Activated T-cell treated with anti-CD3 and anti-CD28 coated beads for 24 hours (primary cell): ENCODE data around the gene GJC2.
"Not testable (repeated sequence)": the region's sequence is repeated elsewhere in the genome, so short reads cannot be mapped to it uniquely, and the experiment has no call there.

Source experiments
- DNase-seq: peaks from one replicate; pipeline ENCODE4 v3.0.0-alpha.2; 2020; ENCODE audit warnings: low read depth

The GJC2 gene

DNA sequence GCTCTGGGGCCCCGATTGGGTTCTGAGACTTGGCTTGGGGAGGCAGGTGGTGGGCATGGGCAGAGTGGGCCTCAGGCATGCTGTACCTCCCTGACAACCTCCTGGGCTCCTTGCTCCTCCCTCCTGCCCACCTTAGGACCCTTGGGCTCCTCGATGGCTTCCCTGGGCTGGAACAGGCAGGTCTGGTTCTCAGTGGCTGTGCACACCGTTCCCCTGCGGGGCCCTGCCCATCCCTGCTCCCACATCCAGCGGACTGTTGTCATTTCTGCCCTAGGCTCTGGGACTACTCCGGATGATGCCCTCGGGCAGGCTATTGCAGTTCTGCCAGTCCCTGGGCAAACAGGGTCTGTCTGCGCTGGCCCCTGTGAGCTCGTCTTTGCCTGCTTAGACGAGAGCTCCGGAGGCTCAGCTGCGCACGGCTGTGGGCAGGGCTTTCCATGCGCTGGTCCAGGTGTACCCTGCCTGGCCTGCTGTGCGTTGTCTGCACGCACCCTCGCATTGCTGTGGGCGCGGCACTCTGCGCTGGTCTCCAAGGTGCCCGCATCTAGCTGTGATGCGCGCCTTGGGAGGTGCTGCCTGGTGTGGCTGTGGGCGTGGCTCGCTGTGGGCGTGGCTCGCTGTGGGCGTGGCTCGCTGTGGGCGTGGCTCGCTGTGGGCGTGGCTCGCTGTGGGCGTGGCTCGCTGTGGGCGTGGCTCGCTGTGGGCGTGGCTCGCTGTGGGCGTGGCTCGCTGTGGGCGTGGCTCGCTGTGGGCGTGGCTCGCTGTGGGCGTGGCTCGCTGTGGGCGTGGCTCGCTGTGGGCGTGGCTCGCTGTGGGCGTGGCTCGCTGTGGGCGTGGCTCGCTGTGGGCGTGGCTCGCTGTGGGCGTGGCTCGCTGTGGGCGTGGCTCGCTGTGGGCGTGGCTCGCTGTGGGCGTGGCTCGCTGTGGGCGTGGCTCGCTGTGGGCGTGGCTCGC lies 24.1 kb downstream of the GJC2 start:
- peak; percentile 26 for DNase-seq

DNA sequence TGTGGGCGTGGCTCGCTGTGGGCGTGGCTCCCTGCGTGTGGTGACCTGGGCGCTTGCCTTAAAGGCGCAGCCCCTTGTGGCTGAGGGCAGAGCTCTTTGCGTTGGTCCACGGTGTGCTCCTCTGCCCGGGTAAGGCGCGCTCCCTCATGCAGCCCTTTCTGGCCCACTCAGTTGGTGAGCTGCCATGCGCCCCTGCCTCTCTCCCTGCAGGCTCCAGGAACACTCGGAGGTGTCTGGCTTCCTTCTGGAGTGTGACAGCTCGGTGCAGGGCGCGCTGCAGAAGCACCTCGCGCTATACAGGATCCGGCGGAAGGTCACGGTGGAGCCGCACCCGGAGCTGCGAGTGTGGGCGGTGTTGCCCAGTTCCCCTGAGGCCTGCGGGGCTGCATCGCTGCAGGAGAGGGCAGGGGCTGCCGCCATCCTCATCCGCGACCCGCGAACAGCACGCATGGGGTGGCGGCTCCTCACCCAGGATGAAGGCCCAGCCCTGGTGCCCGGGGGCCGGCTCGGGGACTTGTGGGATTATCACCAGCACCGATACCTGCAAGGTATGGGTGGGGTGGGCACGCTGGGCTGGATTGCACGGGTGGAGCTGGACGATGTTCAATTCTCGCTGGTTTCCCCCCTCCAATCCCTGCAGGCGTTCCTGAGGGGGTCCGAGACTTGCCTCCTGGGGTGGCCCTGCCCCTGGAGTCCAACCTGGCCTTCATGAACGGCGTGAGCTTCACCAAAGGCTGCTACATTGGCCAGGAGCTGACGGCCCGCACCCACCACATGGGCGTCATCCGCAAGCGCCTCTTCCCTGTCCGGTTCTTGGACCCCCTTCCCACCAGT lies 25.0 kb downstream of the GJC2 start:
- DNase-seq: no peak

GRCh38 chr1:228175316-228176023 lies 25.7 kb downstream of the GJC2 start:
- DNase-seq: no peak

DNA sequence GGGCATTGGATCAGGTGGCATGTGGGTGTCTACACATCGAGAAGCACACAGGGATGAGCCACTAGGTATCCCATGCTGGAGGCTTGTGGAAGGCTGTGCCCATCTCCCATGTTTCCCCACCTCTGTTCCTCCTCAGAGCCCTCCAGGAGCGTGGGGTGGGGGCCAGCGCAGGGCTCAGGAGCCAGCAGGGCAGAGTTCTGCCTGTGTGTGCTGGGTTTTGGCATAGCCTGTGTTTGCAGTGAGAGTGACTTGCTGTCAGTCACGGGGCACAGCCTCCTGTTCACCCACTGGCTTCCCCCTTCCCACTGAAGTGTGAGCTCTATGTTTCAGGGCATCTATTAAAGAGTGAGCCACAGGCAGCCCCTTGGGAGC lies 26.3 kb downstream of the GJC2 start:
- no peak for DNase-seq

DNA sequence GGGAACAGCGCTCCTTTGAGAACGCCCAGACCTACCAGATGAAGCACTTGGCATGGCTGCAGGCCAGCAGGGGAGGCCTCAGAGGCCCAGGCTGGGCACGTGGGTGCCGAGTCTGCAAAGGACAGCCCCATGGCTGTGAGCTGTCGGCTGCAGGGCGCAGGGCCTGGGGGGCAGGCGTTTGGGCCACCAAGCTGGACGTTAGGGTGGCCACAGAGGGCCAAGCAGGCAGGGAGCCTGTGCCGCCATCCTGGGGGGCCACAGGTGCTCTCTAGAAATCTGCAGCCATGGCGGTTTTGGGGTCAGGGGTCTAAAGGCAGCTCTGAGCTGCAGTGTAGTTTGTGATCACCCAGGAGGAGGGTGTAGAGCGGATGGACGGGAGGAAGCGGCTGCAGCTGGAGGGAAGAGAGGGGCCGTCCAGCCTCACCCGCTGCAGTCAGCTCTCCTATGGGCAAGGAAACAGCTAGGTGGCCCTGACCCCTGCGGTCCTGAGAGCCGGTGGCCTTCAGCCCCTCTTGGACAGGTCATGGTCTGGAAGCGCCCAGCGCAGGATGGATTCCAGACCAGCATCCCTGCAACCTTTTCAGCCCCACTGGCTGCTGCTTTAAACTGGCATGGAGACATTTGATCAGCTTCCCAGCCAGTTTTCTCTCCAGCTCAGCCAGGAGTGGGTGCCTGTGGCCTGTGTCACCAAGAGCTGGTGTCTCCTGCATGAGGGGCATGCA lies 26.9 kb downstream of the GJC2 start:
- DNase-seq: no peak

DNA sequence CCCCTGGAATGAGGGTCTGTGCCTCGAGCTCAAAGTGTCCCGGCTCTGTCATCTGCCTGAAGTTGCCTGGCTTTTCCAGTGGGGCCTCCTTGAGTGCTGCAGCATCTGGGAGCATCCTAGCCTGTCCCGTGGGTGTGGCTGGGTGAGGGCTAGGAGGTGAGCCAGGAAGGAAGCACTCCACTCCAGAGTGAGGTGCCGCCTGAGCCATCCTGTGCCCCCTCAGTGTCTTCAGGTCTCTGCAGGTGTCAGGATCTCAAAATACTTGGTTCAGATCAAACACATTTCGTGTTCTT lies 27.4 kb downstream of the GJC2 start:
- DNase-seq: no peak

GRCh38 chr1:228177721-228178710 lies 28.3 kb downstream of the GJC2 start:
- DNase-seq: no peak

- no peak for DNase-seq
Measured at GRCh38 chr1:228178737-228179684, 29.3 kb downstream of the GJC2 start.

DNA sequence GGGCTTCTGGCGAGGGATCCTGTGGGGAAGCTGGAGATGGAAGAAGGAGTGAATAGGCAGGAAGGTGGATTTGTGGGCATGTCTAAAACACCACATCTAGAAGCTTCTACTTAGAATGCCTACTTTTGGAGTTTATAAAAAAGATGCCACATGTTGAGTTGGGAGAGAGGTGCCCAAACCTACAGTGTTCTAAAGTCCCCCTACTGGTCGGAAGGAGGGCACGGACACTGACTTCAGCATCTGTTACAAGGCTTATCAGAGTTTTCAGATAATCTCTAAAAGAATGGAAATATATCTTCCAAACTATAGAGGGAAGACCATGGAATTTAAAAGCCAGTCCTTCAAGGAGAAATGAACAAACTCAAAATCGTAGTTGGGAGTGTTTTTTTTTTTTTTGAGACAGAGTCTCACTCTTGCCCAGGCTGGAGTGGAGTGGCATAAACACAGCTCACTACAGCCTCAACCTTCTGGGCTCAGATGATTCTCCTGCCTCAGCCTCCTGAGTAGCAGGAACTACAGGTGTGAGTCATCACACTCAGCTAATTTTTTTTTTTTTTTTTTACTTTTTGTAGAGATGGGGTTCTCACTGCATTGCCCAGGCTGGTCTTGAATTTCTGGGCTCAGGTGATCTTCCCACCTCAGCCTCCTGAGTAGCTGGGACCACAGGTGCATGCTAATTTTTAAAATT lies 30.7 kb downstream of the GJC2 start:
- DNase-seq: no peak

- no peak for DNase-seq
Measured at GRCh38 chr1:228180959-228181644, 31.4 kb downstream of the GJC2 start.

GRCh38 chr1:228181645-228182034 lies 31.9 kb downstream of the GJC2 start:
- no peak for DNase-seq

GRCh38 chr1:228182296-228183030 lies 32.7 kb downstream of the GJC2 start:
- DNase-seq: no peak

DNA sequence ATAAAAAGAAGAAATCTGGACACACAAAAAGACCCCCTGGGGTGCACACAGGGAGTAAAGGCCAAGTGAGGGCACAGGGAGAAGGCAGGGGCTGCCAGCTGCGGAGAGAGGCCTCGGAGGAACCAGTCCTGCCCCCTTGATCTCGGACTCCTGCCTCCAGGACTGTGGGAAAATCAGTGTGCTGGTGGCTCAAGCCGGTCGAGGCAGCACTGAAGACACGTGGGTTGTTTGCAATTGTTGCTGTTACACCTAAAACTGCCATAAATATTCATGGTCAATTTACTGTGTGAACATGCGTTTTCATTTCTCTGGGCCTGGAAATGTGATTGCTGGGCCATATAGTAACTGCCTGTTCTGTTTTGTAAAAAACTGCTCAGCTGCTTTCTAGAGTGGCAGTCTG lies 34.4 kb downstream of the GJC2 start:
- no peak for DNase-seq

DNA sequence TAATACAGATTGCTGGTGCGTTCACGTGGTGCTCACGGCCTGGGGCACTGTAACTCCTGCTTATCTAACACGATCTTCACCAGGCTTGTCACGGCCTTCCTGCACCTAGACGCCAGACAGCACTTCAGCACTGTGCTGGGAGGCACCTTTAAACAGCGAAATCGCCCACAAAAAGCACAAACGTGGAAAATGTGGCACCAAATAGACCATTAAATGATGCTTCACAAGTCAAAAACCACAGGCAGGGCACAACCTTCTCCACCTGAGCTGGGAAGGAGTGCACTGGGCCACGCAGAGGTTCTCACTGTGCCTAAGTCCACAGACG lies 35.9 kb downstream of the GJC2 start:
- no peak for DNase-seq

GRCh38 chr1:228188249-228188648 lies 38.5 kb downstream of the GJC2 start:
- DNase-seq: not testable (repeated sequence)

DNA sequence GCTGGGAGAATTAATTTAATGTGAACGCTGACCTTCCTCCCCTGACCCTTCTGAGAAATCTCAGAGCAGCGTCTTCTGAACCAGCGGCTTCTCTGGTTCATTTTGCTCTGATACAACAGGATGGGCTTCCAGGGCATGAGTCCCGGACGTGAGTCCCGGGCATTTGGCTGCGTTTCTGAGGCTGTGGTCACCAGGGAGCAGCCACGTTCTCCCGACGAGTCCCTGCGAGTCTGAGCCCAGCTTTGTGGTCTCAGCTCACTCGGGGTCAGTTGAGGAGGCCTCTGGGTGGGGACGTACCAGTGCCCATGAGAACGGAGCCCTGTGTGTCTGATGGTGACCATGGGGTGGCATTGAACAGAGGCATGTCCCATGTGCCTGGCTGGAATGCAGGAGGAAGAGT lies 40.5 kb downstream of the GJC2 start:
- DNase-seq: no peak

GRCh38 chr1:228190778-228191177 lies 41.0 kb downstream of the GJC2 start:
- DNase-seq: no peak

GRCh38 chr1:228194436-228194835 lies 44.7 kb downstream of the GJC2 start:
- DNase-seq: no peak
